ENCODE measurements around the gene GDNF. TPM values are rescaled to one million over a fixed set of nuclear protein-coding genes. Genes with fewer than 3 reads are reported as not detected.

GDNF gene
- total RNA-seq, 2 donors from 2014 or later: not detected

DNA sequence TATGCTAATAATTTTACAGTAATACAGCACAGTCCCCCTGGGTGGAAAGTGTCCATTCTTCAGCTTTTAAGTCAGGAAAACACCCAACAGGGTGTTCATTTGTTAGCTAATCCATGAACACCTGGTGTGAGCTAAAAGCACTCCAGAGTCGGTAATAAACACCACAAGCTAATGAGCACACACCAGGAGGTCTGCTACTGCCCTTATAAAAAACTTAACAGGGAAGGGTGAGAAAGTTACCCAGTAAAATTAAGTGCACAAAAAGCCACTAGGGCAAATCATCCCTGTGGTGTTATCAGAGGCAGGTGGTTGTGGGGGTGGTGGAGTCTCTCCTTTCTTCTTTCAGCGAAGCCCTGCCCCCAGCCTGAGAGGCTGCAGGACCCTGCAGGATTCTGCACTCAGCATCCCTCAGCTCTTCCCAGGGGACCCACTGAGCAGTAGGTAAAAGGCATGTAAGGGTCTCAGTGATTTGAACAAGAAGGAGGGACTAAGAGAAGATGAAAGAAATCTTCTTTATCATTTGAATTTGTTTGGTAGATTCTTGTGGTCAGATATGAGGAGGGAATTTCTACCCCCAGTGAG lies 14.4 kb downstream of the GDNF start:
- H3K27me3 ChIP-seq: no peaks in the 10 kb centered on the region
- TF ChIP-seq, protein P1, sequence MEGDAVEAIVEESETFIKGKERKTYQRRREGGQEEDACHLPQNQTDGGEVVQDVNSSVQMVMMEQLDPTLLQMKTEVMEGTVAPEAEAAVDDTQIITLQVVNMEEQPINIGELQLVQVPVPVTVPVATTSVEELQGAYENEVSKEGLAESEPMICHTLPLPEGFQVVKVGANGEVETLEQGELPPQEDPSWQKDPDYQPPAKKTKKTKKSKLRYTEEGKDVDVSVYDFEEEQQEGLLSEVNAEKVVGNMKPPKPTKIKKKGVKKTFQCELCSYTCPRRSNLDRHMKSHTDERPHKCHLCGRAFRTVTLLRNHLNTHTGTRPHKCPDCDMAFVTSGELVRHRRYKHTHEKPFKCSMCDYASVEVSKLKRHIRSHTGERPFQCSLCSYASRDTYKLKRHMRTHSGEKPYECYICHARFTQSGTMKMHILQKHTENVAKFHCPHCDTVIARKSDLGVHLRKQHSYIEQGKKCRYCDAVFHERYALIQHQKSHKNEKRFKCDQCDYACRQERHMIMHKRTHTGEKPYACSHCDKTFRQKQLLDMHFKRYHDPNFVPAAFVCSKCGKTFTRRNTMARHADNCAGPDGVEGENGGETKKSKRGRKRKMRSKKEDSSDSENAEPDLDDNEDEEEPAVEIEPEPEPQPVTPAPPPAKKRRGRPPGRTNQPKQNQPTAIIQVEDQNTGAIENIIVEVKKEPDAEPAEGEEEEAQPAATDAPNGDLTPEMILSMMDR (IDR thresholded peaks at IDR 0.05): no peak
- no peak for TF ChIP-seq POLR2A (IDR thresholded peaks at IDR 0.05)
- H3K36me3 ChIP-seq (replicated peaks in 1 of 2; ENCODE audit: insufficient read depth in 1 of 2, low read depth in 2 of 2): no peaks in the 10 kb centered on the region
- no peak overlapping the region for H3K4me3 ChIP-seq
- intact Hi-C loops (cut with DNase I): no loop called here
- H3K27ac ChIP-seq: no peak overlapping the region
- WGBS, 2 donors: 26 to 50% methylated on average over 2 of the region's 2 CpGs
- DNase-seq (no peak), ATAC-seq (no peak)
- H3K4me1 ChIP-seq: no peaks in the 10 kb centered on the region
- no peaks in the 10 kb centered on the region for H3K9me3 ChIP-seq

DNA sequence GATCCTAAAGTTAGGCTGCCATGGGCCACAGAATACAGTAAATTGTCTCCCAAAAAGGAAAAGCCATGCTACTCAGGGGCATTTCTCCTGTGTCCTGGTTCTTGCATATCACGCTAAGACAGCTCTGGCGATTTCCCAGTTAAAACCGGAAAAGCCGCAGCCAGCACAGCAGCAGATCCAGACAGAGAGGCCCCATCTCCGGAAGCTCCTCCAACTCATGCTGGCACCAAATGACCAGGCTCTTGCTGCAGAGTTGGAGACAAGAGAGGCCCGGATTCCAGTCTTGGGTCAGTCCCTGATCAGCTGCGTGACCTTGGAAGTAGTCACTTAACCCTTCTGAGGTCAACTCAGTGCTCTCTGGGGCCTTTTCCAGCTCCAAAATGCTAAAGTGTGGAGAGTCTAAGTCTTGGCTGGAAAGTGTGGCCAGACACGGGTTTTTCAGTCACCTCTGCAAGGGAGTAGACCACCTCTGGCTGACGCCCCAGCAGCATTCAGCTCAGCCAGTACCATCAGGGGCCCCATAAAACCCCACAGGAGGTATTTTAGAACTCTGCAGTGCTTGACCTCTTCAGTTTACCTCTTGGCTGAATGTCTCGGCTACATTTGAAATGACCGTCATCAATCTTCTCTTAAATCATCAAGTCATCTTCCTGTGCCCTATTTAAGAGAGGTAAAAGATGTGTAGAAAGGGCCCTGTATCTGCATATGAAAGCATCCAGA lies 16.2 kb downstream of the GDNF start:
- no peak overlapping the region for H3K4me3 ChIP-seq
- no peaks in the 10 kb centered on the region for H3K4me1 ChIP-seq
- no peaks in the 10 kb centered on the region for H3K36me3 ChIP-seq (replicated peaks in 1 of 2; ENCODE audit: insufficient read depth in 1 of 2, low read depth in 2 of 2)
- TF ChIP-seq POLR2A (IDR thresholded peaks at IDR 0.05): no peak
- TF ChIP-seq, protein P1 (IDR thresholded peaks at IDR 0.05): no peak
- H3K27ac ChIP-seq: no peak overlapping the region
- WGBS, 2 donors: 69 to 76% methylated on average over 11 of the region's 11 CpGs
- no peaks in the 10 kb centered on the region for H3K9me3 ChIP-seq
- intact Hi-C loops (cut with DNase I): no loop called here
- H3K27me3 ChIP-seq: no peaks in the 10 kb centered on the region
- DNase-seq (no peak), ATAC-seq (no peak)

DNA sequence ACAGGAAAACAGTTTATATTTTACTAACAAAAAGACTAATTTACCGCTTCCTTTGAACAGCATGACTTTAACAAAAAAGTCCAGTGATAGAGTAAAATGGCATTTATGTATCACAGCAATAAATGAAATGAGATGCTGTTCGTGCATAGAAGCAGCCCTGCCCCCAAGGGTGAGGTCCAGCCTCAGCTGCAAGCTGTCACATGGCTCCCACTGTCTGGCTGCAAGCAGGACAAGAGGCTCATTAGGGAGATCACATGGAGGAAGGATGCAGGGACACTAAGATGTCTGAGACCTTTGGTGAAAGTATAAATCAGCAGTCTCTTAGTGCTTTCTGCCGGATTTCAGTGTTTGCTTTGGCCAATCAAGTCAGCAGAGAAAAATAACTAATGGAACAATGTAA lies 23.0 kb downstream of the GDNF start:
- Histone ChIP-seq H3K4me3 (no peak overlapping the region), H3K4me1 (no peaks in the 10 kb centered on the region), H3K27ac (no peak overlapping the region), H3K27me3 (no peaks in the 10 kb centered on the region), H3K36me3 (replicated peaks in 1 of 2; ENCODE audit: insufficient read depth in 1 of 2, low read depth in 2 of 2) (no peaks in the 10 kb centered on the region), H3K9me3 (no peaks in the 10 kb centered on the region)
- TF ChIP-seq, protein P1 (IDR thresholded peaks at IDR 0.05): no peak
- no peak for TF ChIP-seq POLR2A (IDR thresholded peaks at IDR 0.05)
- no peak for DNase-seq
- intact Hi-C loops (cut with DNase I): no loop called here
- 47 to 54% methylated on average over 3 of the region's 3 CpGs for WGBS, 2 donors
- no peak for ATAC-seq

DNA sequence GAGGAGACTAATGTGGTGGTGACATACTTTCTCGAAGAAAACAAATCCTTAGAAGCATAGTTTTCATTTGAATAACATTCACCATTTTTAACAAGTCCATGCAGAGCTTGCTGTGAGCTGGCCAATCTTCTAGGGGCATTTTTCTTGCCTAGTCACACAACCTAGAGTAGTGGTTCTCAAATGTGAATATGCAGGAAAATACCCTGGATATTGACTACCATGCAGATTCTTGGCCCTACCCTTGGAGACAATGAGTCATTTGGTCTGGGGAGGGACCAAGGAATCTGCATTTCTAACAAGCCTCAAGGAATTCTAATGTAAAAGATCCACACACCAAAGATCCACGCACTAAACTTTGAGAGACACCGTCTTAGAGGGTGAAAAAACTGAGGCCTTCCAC lies 23.5 kb downstream of the GDNF start:
- TF ChIP-seq POLR2A (IDR thresholded peaks at IDR 0.05): no peak
- TF ChIP-seq, protein P1 (IDR thresholded peaks at IDR 0.05): no peak
- Histone ChIP-seq H3K4me1 (no peaks in the 10 kb centered on the region), H3K27ac (no peak overlapping the region), H3K27me3 (no peaks in the 10 kb centered on the region), H3K9me3 (no peaks in the 10 kb centered on the region), H3K4me3 (no peak overlapping the region), H3K36me3 (replicated peaks in 1 of 2; ENCODE audit: insufficient read depth in 1 of 2, low read depth in 2 of 2) (no peaks in the 10 kb centered on the region)
- 78 to 84% methylated on average over 3 of the region's 3 CpGs for WGBS, 2 donors
- intact Hi-C loops (cut with DNase I): no loop called here
- DNase-seq (no peak), ATAC-seq (no peak)

DNA sequence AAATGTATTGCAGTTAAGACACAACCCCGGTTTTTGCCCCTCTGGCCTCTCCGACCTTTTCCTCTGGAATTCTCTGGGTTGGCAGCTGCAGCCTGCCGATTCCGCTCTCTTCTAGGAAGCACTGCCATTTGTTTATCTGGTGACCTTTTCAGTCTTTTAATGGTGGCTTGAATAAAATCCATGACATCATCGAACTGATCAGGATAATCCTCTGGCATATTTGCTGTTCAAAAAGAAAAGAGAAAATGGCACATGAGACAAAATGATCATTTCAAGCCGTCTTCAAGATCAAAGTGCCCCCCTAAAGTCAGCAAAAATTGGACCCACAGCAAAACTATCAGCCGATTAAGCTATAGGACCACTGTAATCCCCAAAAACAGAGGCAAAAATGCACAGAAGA lies 23.9 kb downstream of the GDNF start:
- intact Hi-C loops (cut with DNase I): no loop called here
- no peak for DNase-seq
- Histone ChIP-seq H3K9me3 (no peaks in the 10 kb centered on the region), H3K27ac (no peak overlapping the region), H3K27me3 (no peaks in the 10 kb centered on the region), H3K4me3 (no peak overlapping the region), H3K4me1 (no peaks in the 10 kb centered on the region), H3K36me3 (replicated peaks in 1 of 2; ENCODE audit: insufficient read depth in 1 of 2, low read depth in 2 of 2) (no peaks in the 10 kb centered on the region)
- TF ChIP-seq POLR2A (IDR thresholded peaks at IDR 0.05): no peak
- no peak for ATAC-seq
- 62 to 68% methylated on average over 7 of the region's 7 CpGs for WGBS, 2 donors

Measured in body of pancreas (tissue), 4 donors.